ENCODE data around the gene ZNF710. TPM values are rescaled to one million over a fixed set of nuclear protein-coding genes. Genes with fewer than 3 reads are reported as not detected.

Gene ZNF710
- total RNA-seq, 1 donor from 2014 or later = 25.2 TPM

GRCh38 chr15:90007076-90007460 lies 5.9 kb downstream of the ZNF710 start:
- no peak overlapping the region for H3K4me3 Mint-ChIP-seq (ENCODE audit: unreplicated experiment)
- TF ChIP-seq, protein P1, sequence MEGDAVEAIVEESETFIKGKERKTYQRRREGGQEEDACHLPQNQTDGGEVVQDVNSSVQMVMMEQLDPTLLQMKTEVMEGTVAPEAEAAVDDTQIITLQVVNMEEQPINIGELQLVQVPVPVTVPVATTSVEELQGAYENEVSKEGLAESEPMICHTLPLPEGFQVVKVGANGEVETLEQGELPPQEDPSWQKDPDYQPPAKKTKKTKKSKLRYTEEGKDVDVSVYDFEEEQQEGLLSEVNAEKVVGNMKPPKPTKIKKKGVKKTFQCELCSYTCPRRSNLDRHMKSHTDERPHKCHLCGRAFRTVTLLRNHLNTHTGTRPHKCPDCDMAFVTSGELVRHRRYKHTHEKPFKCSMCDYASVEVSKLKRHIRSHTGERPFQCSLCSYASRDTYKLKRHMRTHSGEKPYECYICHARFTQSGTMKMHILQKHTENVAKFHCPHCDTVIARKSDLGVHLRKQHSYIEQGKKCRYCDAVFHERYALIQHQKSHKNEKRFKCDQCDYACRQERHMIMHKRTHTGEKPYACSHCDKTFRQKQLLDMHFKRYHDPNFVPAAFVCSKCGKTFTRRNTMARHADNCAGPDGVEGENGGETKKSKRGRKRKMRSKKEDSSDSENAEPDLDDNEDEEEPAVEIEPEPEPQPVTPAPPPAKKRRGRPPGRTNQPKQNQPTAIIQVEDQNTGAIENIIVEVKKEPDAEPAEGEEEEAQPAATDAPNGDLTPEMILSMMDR (IDR thresholded peaks at IDR 0.05; ENCODE audit: partially characterized antibody, unreplicated experiment) = no peak
- no peak overlapping the region for H3K27ac Mint-ChIP-seq (ENCODE audit: unreplicated experiment)

DNA sequence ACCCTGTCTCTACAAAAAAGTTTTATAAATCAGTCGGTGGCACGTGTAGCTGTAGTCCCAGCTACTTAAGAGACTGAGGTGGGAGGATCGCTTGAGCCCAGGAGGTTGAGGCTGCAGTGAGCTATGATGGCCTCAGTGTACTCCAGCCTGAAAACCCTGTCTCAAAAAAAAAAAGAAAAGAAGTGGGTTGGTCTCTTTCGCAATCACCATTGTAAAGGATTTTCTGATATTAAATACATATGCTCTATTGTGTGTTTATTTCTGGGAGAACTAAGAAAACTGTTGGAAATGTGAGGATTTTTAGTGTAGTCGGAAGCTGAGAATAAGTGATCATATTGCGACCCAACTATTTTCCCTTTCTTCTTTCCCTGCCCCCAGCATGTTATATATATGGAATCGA lies 7.5 kb downstream of the ZNF710 start:
- H3K4me1 Mint-ChIP-seq (ENCODE audit: low read depth, unreplicated experiment) = peaks cover 15% of the 10 kb centered on the region
- no peak for DNase-seq

More at GRCh38 chr15:90007076-90007460, 5.9 kb downstream of the ZNF710 start:
- peaks cover 5% of the 10 kb centered on the region for H3K9me3 Mint-ChIP-seq (ENCODE audit: unreplicated experiment)
- peaks cover 4% of the 10 kb centered on the region for H3K27me3 Mint-ChIP-seq (ENCODE audit: unreplicated experiment)
- H3K36me3 Mint-ChIP-seq (ENCODE audit: unreplicated experiment) = no peaks in the 10 kb centered on the region
- DNase-seq = no peak
- H3K4me1 Mint-ChIP-seq (ENCODE audit: low read depth, unreplicated experiment) = peaks cover 15% of the 10 kb centered on the region

GRCh38 chr15:90009301-90010022 lies 8.3 kb downstream of the ZNF710 start:
- Mint-ChIP-seq H3K36me3 (ENCODE audit: unreplicated experiment) (no peaks in the 10 kb centered on the region), H3K4me1 (ENCODE audit: low read depth, unreplicated experiment) (peaks cover 11% of the 10 kb centered on the region), H3K4me3 (ENCODE audit: unreplicated experiment) (no peak overlapping the region), H3K9me3 (ENCODE audit: unreplicated experiment) (peaks cover 7% of the 10 kb centered on the region), H3K27ac (ENCODE audit: unreplicated experiment) (no peak overlapping the region), H3K27me3 (ENCODE audit: unreplicated experiment) (peaks cover 5% of the 10 kb centered on the region)
- TF ChIP-seq, protein P1 (IDR thresholded peaks at IDR 0.05; ENCODE audit: partially characterized antibody, unreplicated experiment) = no peak
- DNase-seq = no peak

More for the DNA sequence above, 7.5 kb downstream of the ZNF710 start:
- H3K27ac Mint-ChIP-seq (ENCODE audit: unreplicated experiment) = no peak overlapping the region
- TF ChIP-seq, protein P1 (IDR thresholded peaks at IDR 0.05; ENCODE audit: partially characterized antibody, unreplicated experiment) = no peak
- peaks cover 7% of the 10 kb centered on the region for H3K9me3 Mint-ChIP-seq (ENCODE audit: unreplicated experiment)
- no peak overlapping the region for H3K4me3 Mint-ChIP-seq (ENCODE audit: unreplicated experiment)
- H3K36me3 Mint-ChIP-seq (ENCODE audit: unreplicated experiment) = no peaks in the 10 kb centered on the region
- peaks cover 5% of the 10 kb centered on the region for H3K27me3 Mint-ChIP-seq (ENCODE audit: unreplicated experiment)

DNA sequence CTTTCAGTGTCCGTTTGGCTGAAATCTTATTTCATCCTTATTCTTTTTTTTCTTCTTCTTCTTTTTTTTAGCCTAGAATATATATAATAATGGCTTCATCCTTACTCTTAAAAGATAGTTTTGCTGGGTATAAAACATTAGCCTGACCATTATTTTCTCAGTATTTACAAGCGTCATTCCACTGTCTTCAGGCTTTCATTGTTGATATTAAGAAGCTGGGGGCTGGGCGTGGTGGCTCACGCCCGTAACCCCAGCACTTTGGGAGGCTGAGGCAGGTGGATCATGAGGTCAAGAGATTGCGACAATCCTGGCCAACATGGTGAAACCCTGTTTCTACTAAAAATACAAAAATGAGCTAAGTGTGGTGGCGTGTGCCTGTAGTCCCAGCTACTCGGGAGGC lies 10.6 kb downstream of the ZNF710 start:
- Mint-ChIP-seq H3K9me3 (ENCODE audit: unreplicated experiment) (peaks cover 7% of the 10 kb centered on the region), H3K27ac (ENCODE audit: unreplicated experiment) (no peak overlapping the region), H3K27me3 (ENCODE audit: unreplicated experiment) (peaks cover 7% of the 10 kb centered on the region), H3K4me3 (ENCODE audit: unreplicated experiment) (no peak overlapping the region), H3K4me1 (ENCODE audit: low read depth, unreplicated experiment) (no peaks in the 10 kb centered on the region), H3K36me3 (ENCODE audit: unreplicated experiment) (no peaks in the 10 kb centered on the region)
- TF ChIP-seq, protein P1 (IDR thresholded peaks at IDR 0.05; ENCODE audit: partially characterized antibody, unreplicated experiment) = no peak
- DNase-seq = no peak

DNA sequence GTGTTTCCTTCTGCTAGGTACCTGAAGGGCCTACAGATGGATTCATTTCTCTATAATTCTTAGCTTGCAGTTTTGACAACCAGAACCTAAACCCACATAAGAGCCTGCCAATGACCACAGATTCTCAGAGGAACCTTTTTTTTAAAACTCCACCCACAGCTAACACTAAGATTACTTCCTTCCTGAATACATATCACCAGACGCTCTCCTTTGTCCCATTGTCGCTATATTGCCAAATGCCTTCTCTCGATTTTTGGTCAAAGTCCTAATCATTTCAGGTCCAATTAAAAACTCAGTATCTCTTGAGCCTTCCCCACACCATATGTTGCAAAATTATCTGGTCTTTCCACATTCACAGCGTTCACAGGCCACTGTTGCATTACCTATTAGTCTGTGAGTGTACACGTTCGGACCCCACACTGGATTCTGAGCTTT lies 12.4 kb downstream of the ZNF710 start:
- Mint-ChIP-seq H3K27ac (ENCODE audit: unreplicated experiment) (no peak overlapping the region), H3K9me3 (ENCODE audit: unreplicated experiment) (peaks cover 6% of the 10 kb centered on the region)

More for the DNA sequence above, 12.4 kb downstream of the ZNF710 start:
- Mint-ChIP-seq H3K4me1 (ENCODE audit: low read depth, unreplicated experiment) (peaks cover 2% of the 10 kb centered on the region), H3K4me3 (ENCODE audit: unreplicated experiment) (no peak overlapping the region), H3K36me3 (ENCODE audit: unreplicated experiment) (no peaks in the 10 kb centered on the region), H3K27me3 (ENCODE audit: unreplicated experiment) (peaks cover 7% of the 10 kb centered on the region)
- DNase-seq = no peak
- TF ChIP-seq, protein P1 (IDR thresholded peaks at IDR 0.05; ENCODE audit: partially characterized antibody, unreplicated experiment) = no peak

Data from glutamatergic neuron (in vitro differentiated cells).